Superior temporal gyrus (tissue), 1 donor: Measurements from ENCODE around the gene KANSL1.
"Not testable (repeated sequence)": the region's sequence is repeated elsewhere in the genome, so short reads cannot be mapped to it uniquely, and the experiment has no call there.

ENCODE experiments used
- DNase-seq: peaks from one replicate; pipeline ENCODE4 v3.0.0-alpha.2; 2016; ENCODE audit errors: extremely low spot score

KANSL1 gene, protein sequence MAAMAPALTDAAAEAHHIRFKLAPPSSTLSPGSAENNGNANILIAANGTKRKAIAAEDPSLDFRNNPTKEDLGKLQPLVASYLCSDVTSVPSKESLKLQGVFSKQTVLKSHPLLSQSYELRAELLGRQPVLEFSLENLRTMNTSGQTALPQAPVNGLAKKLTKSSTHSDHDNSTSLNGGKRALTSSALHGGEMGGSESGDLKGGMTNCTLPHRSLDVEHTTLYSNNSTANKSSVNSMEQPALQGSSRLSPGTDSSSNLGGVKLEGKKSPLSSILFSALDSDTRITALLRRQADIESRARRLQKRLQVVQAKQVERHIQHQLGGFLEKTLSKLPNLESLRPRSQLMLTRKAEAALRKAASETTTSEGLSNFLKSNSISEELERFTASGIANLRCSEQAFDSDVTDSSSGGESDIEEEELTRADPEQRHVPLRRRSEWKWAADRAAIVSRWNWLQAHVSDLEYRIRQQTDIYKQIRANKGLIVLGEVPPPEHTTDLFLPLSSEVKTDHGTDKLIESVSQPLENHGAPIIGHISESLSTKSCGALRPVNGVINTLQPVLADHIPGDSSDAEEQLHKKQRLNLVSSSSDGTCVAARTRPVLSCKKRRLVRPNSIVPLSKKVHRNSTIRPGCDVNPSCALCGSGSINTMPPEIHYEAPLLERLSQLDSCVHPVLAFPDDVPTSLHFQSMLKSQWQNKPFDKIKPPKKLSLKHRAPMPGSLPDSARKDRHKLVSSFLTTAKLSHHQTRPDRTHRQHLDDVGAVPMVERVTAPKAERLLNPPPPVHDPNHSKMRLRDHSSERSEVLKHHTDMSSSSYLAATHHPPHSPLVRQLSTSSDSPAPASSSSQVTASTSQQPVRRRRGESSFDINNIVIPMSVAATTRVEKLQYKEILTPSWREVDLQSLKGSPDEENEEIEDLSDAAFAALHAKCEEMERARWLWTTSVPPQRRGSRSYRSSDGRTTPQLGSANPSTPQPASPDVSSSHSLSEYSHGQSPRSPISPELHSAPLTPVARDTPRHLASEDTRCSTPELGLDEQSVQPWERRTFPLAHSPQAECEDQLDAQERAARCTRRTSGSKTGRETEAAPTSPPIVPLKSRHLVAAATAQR (N-terminal part only)

GRCh38 chr17:46193151-46193625 lies at the start of gene KANSL1:
KANSL1 (minus strand) TSS chr17:46193429; CDS start chr17:46172143, 21,286 bp downstream.
- peak; percentile 92 for DNase-seq

GRCh38 chr17:46231359-46231758 lies 38.1 kb upstream of the KANSL1 start:
- not testable (repeated sequence) for DNase-seq

DNA sequence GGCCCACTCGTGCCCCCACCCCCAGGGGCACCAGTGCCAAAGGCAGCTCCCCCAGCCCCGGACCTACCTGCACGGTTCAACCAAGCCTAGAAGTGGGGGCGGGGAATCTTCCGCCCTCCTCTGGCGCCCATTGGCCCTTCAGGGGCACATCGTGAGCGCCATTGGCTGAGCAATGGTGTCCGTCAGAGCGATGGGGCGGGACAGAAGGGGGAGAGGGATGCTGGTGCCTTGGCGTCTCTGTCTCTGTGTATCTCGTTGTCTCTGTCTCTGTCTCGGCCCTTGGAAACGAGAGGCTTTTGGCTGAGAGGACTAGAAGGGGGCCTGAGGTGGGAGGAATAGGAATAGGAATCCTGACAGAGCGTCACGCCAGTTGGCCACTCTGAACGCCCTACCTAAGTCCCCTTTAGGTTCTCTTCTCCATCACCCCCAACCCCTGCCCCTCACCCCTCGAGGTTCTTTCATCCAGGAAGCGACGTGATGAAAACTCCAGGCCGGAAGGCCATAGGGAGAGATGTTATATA lies 32.1 kb upstream of the KANSL1 start:
- DNase-seq = peak; percentile 98

GRCh38 chr17:46224864-46225263 lies 31.6 kb upstream of the KANSL1 start:
- DNase-seq = not testable (repeated sequence)

- DNase-seq = not testable (repeated sequence)
Observed at GRCh38 chr17:46223041-46223440, 29.8 kb upstream of the KANSL1 start.

- no peak for DNase-seq
Observed at GRCh38 chr17:46216682-46217081, 23.5 kb upstream of the KANSL1 start.

GRCh38 chr17:46212634-46213435 lies 19.6 kb upstream of the KANSL1 start:
- DNase-seq = peak; percentile 95

- DNase-seq = no peak
Observed at GRCh38 chr17:46208997-46209396, 15.8 kb upstream of the KANSL1 start.

- DNase-seq = no peak
Observed at GRCh38 chr17:46205975-46206374, 12.7 kb upstream of the KANSL1 start.

- DNase-seq = no peak
Observed at GRCh38 chr17:46202424-46202823, 9.2 kb upstream of the KANSL1 start.

DNA sequence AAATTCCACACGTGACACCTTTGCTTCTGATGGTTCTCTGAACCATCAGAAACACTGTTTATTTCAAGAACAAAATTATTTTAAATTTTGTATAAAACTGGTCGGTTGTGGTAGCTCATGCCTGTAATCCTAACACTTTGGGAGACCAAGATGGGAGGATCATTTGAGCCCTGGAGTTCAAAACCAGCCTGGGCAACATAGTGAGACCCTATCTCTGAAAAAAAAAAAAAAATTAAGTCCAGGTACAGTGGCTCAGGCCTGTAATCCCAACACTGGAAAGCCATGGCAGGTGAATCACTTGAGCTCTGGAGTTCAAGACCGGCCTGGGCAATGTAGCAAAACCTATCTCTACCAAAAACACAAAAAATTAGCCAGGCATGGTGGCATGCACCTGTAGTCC lies 8.3 kb upstream of the KANSL1 start:
- DNase-seq = no peak

DNA sequence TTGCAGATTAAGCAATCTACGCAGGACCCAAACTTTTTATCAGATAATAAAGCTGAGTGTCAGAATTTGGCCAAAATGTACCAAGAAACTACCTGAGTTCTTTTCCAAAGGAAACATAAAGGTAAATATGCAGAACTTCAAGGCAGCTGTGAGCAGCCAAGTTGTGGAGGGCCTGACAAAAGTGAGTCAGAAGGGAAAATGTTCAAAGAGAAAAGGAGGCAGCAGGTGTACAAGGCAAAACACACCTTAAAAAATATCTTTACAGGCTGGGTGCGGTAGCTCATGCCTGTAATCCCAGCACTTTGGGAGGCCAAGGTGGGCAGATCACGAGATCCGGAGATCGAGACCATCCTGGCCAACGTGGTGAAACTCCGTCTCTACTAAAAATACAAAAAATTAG lies 7.0 kb upstream of the KANSL1 start:
- no peak for DNase-seq

DNA sequence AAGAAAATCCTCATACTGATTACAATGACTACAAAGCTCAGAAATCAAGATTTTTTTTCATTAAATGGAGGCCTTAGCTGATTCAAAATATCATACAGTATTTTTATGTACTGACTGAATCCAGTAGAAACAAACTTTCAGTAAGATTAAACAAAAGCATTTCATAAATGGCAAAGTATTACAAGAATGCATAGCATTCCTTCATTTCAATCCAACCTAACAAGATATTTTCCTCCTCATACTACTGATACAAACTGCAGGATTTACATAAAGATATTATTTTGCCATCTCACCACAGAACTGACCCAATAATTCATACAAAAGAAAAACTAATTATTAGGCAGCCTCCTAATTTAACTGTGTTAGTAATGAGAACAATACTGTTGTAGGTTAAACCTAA lies 6.2 kb upstream of the KANSL1 start:
- no peak for DNase-seq

DNA sequence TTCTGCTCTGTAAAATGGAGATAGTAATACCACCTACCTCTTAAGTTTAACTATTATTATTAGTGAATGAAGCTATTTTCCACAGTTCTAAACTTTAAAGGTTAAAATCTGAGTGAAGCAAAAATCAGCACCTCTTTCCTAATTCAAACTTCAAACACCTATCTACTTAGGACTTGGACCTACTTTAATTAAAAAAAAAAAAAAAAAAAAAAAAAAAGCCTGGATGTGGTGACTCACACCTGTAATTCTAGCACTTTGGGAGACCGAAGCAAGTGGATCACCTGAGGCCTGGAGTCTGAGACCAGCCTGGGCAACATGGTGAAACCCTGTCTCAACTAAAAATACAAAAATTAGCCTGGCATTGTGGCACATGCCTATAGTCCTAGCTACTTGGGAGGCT lies 5.0 kb upstream of the KANSL1 start:
- no peak for DNase-seq

- DNase-seq = no peak
Observed at GRCh38 chr17:46197530-46197929, 4.3 kb upstream of the KANSL1 start.

- no peak for DNase-seq
Observed at GRCh38 chr17:46195939-46196716, 2.9 kb upstream of the KANSL1 start.

- no peak for DNase-seq
Observed at GRCh38 chr17:46195217-46195855, 2.1 kb upstream of the KANSL1 start.

GRCh38 chr17:46194393-46195216 lies 1.4 kb upstream of the KANSL1 start:
- DNase-seq = peak; percentile 68
